Activated CD4-positive, alpha-beta T cell treated with anti-CD3 and anti-CD28 coated beads for 36 hours (primary cell): ENCODE data around the gene SPECC1. TPM values are rescaled to one million over a fixed set of nuclear protein-coding genes. Genes with fewer than 3 reads are reported as not detected.

Source experiments
- ATAC-seq: fragments of 200-7000 bp; cut with Tn5 transposase; one replicate; pipeline ENCODE4 v1.10.0; 2021; ENCODE audit warnings: mild to moderate bottlenecking, moderate library complexity
- CTCF ChIA-PET: fragments of 350-600 bp; sonication (Branson Sonifier 250); formaldehyde crosslinking; loops from one replicate; lab custom pipeline; 2021; ENCODE audit warnings: antibody characterized with exemption; lab: Charles Lee
- POLR2A ChIA-PET: fragments of 350-600 bp; sonication (Branson Sonifier 250); formaldehyde crosslinking; loops from one replicate; lab custom pipeline; 2021; ENCODE audit warnings: antibody characterized with exemption, inconsistent platforms; lab: Charles Lee
- DNase-seq: peaks from one replicate; pipeline ENCODE4 v3.0.0-alpha.2; 2020
- H3K27ac Mint-ChIP-seq: one replicate; pipeline ENCODE4 v1.8.0; 2021; ENCODE audit warnings: mixed read lengths
- H3K27me3 Mint-ChIP-seq: one replicate; pipeline ENCODE4 v1.8.0; 2021; ENCODE audit warnings: mixed read lengths
- H3K36me3 Mint-ChIP-seq: one replicate; pipeline ENCODE4 v1.8.0; 2021; ENCODE audit warnings: low read depth, mixed read lengths
- H3K4me1 Mint-ChIP-seq: one replicate; pipeline ENCODE4 v1.8.0; 2021; ENCODE audit warnings: mixed read lengths
- H3K4me3 Mint-ChIP-seq: one replicate; pipeline ENCODE4 v1.8.0; 2021; ENCODE audit warnings: mild to moderate bottlenecking, moderate library complexity, mixed read lengths
- H3K9me3 Mint-ChIP-seq: one replicate; pipeline ENCODE4 v1.8.0; 2021; ENCODE audit warnings: low read depth, mixed read lengths
- intact Hi-C, 2 experiments: fragments of 100-400 bp; cut with DNase I in 1 of 2; cut with micrococcal nuclease in 1 of 2; formaldehyde crosslinking; loops; one replicate each; pipeline versions ENCODE4 v1.14.2 to v1.15.1; 2022 to 2024; cut with DNase I, micrococcal nuclease
- total RNA-seq, 2 experiments: library from RNA; stranded (reverse); gene quantifications; one replicate each; pipeline ENCODE4 v1.2.3, GENCODE V29; 2021

SPECC1 gene
- total RNA-seq, 2 experiments from 2014 or later = 6.1 to 10.4 TPM

GRCh38 chr17:20120836-20121235, 111.7 kb downstream of the SPECC1 start:
- Mint-ChIP-seq H3K27me3 (no peaks in the 10 kb centered on the region), H3K4me1 (no peaks in the 10 kb centered on the region), H3K27ac (no peak overlapping the region), H3K4me3 (no peak overlapping the region), H3K36me3 (no peaks in the 10 kb centered on the region), H3K9me3 (no peaks in the 10 kb centered on the region)
- intact Hi-C loops = loop anchor here (1.0 kb wide), 3 partner anchors 105 to 199 kb away; no protein-coding TSS in a partner anchor
- DNase-seq (no peak), ATAC-seq (no peak)
- CTCF ChIA-PET = interaction anchor here (0.6 to 4.4 kb wide), 10 partner anchors 19 to 187 kb away, joined by 3 to 30 read pairs (median 3); no protein-coding TSS in a partner anchor
- POLR2A ChIA-PET = no interaction called here

GRCh38 chr17:20121359-20122253, 112.4 kb downstream of the SPECC1 start:
- DNase-seq = peak; percentile 82
- CTCF ChIA-PET = interaction anchor here (0.6 to 4.4 kb wide), 15 partner anchors 12 to 199 kb away, joined by 3 to 30 read pairs (median 4); no protein-coding TSS in a partner anchor
- no peaks in the 10 kb centered on the region for H3K36me3 Mint-ChIP-seq
- no peaks in the 10 kb centered on the region for H3K4me1 Mint-ChIP-seq
- no peaks in the 10 kb centered on the region for H3K27me3 Mint-ChIP-seq
- POLR2A ChIA-PET = no interaction called here
- no peak overlapping the region for H3K27ac Mint-ChIP-seq
- ATAC-seq = peak; percentile 72
- intact Hi-C loops = loop anchor here (1.0 to 2.0 kb wide), 4 partner anchors 105 to 199 kb away; no protein-coding TSS in a partner anchor
- no peaks in the 10 kb centered on the region for H3K9me3 Mint-ChIP-seq
- no peak overlapping the region for H3K4me3 Mint-ChIP-seq

- POLR2A ChIA-PET = no interaction called here
- CTCF ChIA-PET = interaction anchor here (0.6 to 4.4 kb wide), 11 partner anchors 11 to 199 kb away, joined by 3 to 30 read pairs (median 4); no protein-coding TSS in a partner anchor
- H3K27ac Mint-ChIP-seq = no peak overlapping the region
- H3K4me3 Mint-ChIP-seq = no peak overlapping the region
- no peaks in the 10 kb centered on the region for H3K27me3 Mint-ChIP-seq
- no peaks in the 10 kb centered on the region for H3K9me3 Mint-ChIP-seq
- H3K36me3 Mint-ChIP-seq = no peaks in the 10 kb centered on the region
- DNase-seq (no peak), ATAC-seq (no peak)
- H3K4me1 Mint-ChIP-seq = no peaks in the 10 kb centered on the region
- intact Hi-C loops = loop anchor here in 1 of 2 experiments (2.0 kb wide), 1 partner anchor 198 kb away; no protein-coding TSS in a partner anchor
Measured at GRCh38 chr17:20122254-20122879, 113.2 kb downstream of the SPECC1 start.

GRCh38 chr17:20123209-20123608, 114.0 kb downstream of the SPECC1 start:
- no peak for ATAC-seq
- POLR2A ChIA-PET = no interaction called here
- intact Hi-C loops = loop anchor here in 1 of 2 experiments (2.0 kb wide), 1 partner anchor 198 kb away; no protein-coding TSS in a partner anchor

GRCh38 chr17:20125724-20126123, 116.6 kb downstream of the SPECC1 start:
- Mint-ChIP-seq H3K4me1 (no peaks in the 10 kb centered on the region), H3K4me3 (no peak overlapping the region), H3K9me3 (no peaks in the 10 kb centered on the region), H3K36me3 (no peaks in the 10 kb centered on the region), H3K27me3 (no peaks in the 10 kb centered on the region), H3K27ac (no peak overlapping the region)
- intact Hi-C loops = no loop called here
- ChIA-PET POLR2A (no interaction called here), CTCF (interaction anchor here (0.5 to 0.7 kb wide), 2 partner anchors 9 to 43 kb away, joined by 3 read pairs; no protein-coding TSS in a partner anchor)
- ATAC-seq (no peak), DNase-seq (no peak)

More at GRCh38 chr17:20123209-20123608, 114.0 kb downstream of the SPECC1 start:
- CTCF ChIA-PET = no interaction called here
- no peaks in the 10 kb centered on the region for H3K27me3 Mint-ChIP-seq
- no peaks in the 10 kb centered on the region for H3K9me3 Mint-ChIP-seq
- no peaks in the 10 kb centered on the region for H3K4me1 Mint-ChIP-seq
- DNase-seq = no peak
- H3K27ac Mint-ChIP-seq = no peak overlapping the region
- H3K36me3 Mint-ChIP-seq = no peaks in the 10 kb centered on the region
- no peak overlapping the region for H3K4me3 Mint-ChIP-seq

- no peaks in the 10 kb centered on the region for H3K4me1 Mint-ChIP-seq
- ATAC-seq (no peak), DNase-seq (no peak)
- H3K27ac Mint-ChIP-seq = no peak overlapping the region
- CTCF ChIA-PET = interaction anchor here (0.9 to 1.4 kb wide), 2 partner anchors 32 to 134 kb away, joined by 4 read pairs; no protein-coding TSS in a partner anchor
- H3K36me3 Mint-ChIP-seq = no peaks in the 10 kb centered on the region
- no peaks in the 10 kb centered on the region for H3K9me3 Mint-ChIP-seq
- intact Hi-C loops = no loop called here
- no peak overlapping the region for H3K4me3 Mint-ChIP-seq
- H3K27me3 Mint-ChIP-seq = no peaks in the 10 kb centered on the region
- POLR2A ChIA-PET = no interaction called here
Measured at GRCh38 chr17:20127360-20128035, 118.3 kb downstream of the SPECC1 start.

- DNase-seq (no peak), ATAC-seq (no peak)
- intact Hi-C loops = no loop called here
- Mint-ChIP-seq H3K9me3 (no peaks in the 10 kb centered on the region), H3K4me3 (no peak overlapping the region), H3K27ac (no peak overlapping the region), H3K4me1 (no peaks in the 10 kb centered on the region), H3K27me3 (no peaks in the 10 kb centered on the region), H3K36me3 (no peaks in the 10 kb centered on the region)
- CTCF ChIA-PET = interaction anchor here (0.9 to 1.4 kb wide), 3 partner anchors 54 to 135 kb away, joined by 3 to 4 read pairs (median 4); no protein-coding TSS in a partner anchor
- POLR2A ChIA-PET = no interaction called here
Measured at GRCh38 chr17:20128036-20128667, 119.0 kb downstream of the SPECC1 start.

- POLR2A ChIA-PET = no interaction called here
- Mint-ChIP-seq H3K27ac (no peak overlapping the region), H3K4me3 (no peak overlapping the region), H3K27me3 (no peaks in the 10 kb centered on the region), H3K9me3 (no peaks in the 10 kb centered on the region), H3K4me1 (no peaks in the 10 kb centered on the region), H3K36me3 (no peaks in the 10 kb centered on the region)
- DNase-seq (no peak), ATAC-seq (no peak)
- CTCF ChIA-PET = interaction anchor here (0.7 to 0.8 kb wide), 3 partner anchors 11 to 151 kb away, joined by 3 to 5 read pairs (median 4); no protein-coding TSS in a partner anchor
- intact Hi-C loops = no loop called here
Measured at GRCh38 chr17:20133517-20133916, 124.4 kb downstream of the SPECC1 start.

- peaks cover 3% of the 10 kb centered on the region for H3K27me3 Mint-ChIP-seq
- ChIA-PET POLR2A (no interaction called here), CTCF (interaction anchor here (0.7 to 1.1 kb wide), 2 partner anchors 24 to 40 kb away, joined by 3 read pairs; no protein-coding TSS in a partner anchor)
- no peak for ATAC-seq
- no peak overlapping the region for H3K4me3 Mint-ChIP-seq
- intact Hi-C loops = loop anchor here in 1 of 2 experiments (5.0 kb wide), 1 partner anchor 66 kb away; no protein-coding TSS in a partner anchor
- DNase-seq = no peak
- H3K9me3 Mint-ChIP-seq = no peaks in the 10 kb centered on the region
- H3K4me1 Mint-ChIP-seq = no peaks in the 10 kb centered on the region
- H3K36me3 Mint-ChIP-seq = no peaks in the 10 kb centered on the region
- H3K27ac Mint-ChIP-seq = no peak overlapping the region
Measured at GRCh38 chr17:20141198-20141972, 132.2 kb downstream of the SPECC1 start.

- DNase-seq = no peak
- H3K9me3 Mint-ChIP-seq = no peaks in the 10 kb centered on the region
- intact Hi-C loops = loop anchor here in 1 of 2 experiments (5.0 kb wide), 1 partner anchor 65 kb away; no protein-coding TSS in a partner anchor
Measured at GRCh38 chr17:20142268-20142667, 133.1 kb downstream of the SPECC1 start.

More at GRCh38 chr17:20142268-20142667, 133.1 kb downstream of the SPECC1 start:
- no peak overlapping the region for H3K4me3 Mint-ChIP-seq
- ChIA-PET POLR2A (no interaction called here), CTCF (no interaction called here)
- no peaks in the 10 kb centered on the region for H3K4me1 Mint-ChIP-seq
- H3K27me3 Mint-ChIP-seq = peaks cover 3% of the 10 kb centered on the region
- ATAC-seq = no peak
- H3K36me3 Mint-ChIP-seq = no peaks in the 10 kb centered on the region
- no peak overlapping the region for H3K27ac Mint-ChIP-seq
